Neural crest cell (in vitro differentiated cells): ENCODE data around the gene ANKRD55. TPM values are rescaled to one million over a fixed set of nuclear protein-coding genes. Genes with fewer than 3 reads are reported as not detected.

Experiments used
- DNase-seq: peaks from one replicate; pipeline ENCODE4 v3.0.0; 2021; ENCODE audit warnings: low read depth, mixed read lengths, low spot score
- H3K27ac Mint-ChIP-seq: one replicate; pipeline ENCODE4 v1.8.0; 2021; ENCODE audit warnings: mild to moderate bottlenecking, mixed read lengths; ENCODE audit not compliant: unreplicated experiment
- H3K27me3 Mint-ChIP-seq: 2 replicates; pipeline ENCODE4 v1.8.0; 2021; ENCODE audit warnings: low read depth, mild to moderate bottlenecking, mixed read lengths
- H3K36me3 Mint-ChIP-seq: 2 replicates; pipeline ENCODE4 v1.8.0; 2021; ENCODE audit warnings: low read depth, mild to moderate bottlenecking, mixed read lengths
- H3K4me1 Mint-ChIP-seq: 2 replicates; pipeline ENCODE4 v1.8.0; 2021; ENCODE audit warnings: mixed read lengths
- H3K4me3 Mint-ChIP-seq: one replicate; pipeline ENCODE4 v1.8.0; 2021; ENCODE audit warnings: mild to moderate bottlenecking, mixed read lengths
- H3K9me3 Mint-ChIP-seq: 2 replicates; pipeline ENCODE4 v1.8.0; 2021; ENCODE audit warnings: mixed read lengths
- total RNA-seq: library from RNA; stranded (reverse); gene quantifications from 2 replicates; pipeline ENCODE4 v1.2.1, GENCODE V29; 2021
- TF ChIP-seq, protein P1 (sequence below): fragments of 200-600 bp; sonication (generic); conservative IDR thresholded peaks from 2 replicates; pipeline ENCODE4 v1.5.0; 2021; ENCODE audit warnings: antibody characterized with exemption, mild to moderate bottlenecking

ANKRD55 gene
- total RNA-seq, 1 donor from 2014 or later: 0.16 TPM

DNA sequence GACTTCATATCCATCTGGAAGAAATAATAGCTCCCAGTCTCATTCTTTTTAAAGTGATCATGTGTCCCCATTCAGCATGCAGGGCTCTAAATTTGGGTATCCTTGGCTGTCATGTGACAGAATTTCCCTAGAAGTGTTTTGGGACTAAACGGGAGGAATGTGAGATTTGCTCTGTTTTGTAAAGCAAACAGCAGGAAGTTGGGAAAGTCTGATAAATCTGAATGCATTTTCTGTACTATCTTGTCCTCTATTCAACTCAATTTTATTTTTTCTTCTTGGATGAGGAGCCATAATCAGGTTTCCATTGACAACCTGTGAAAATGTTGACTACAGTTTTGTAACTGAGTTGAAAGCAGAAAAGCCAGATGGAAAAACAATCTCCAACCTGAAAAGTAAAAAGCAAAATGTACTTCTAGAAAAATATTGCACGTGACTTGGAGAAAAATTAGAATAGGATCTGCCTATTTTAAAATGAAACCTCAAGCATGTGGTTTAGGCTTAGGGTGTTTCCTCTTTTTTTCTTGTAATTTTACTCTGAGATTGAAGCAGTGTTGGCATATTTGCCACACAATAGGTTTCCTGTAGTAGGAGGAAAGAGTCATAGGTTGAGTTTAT, 162.2 kb downstream of the ANKRD55 start:
- Mint-ChIP-seq H3K9me3 (no peaks in the 10 kb centered on the region), H3K36me3 (no peaks in the 10 kb centered on the region), H3K4me3 (no peak overlapping the region), H3K27me3 (no peaks in the 10 kb centered on the region), H3K27ac (no peak overlapping the region), H3K4me1 (peaks cover 8% of the 10 kb centered on the region)
- TF ChIP-seq, protein P1, sequence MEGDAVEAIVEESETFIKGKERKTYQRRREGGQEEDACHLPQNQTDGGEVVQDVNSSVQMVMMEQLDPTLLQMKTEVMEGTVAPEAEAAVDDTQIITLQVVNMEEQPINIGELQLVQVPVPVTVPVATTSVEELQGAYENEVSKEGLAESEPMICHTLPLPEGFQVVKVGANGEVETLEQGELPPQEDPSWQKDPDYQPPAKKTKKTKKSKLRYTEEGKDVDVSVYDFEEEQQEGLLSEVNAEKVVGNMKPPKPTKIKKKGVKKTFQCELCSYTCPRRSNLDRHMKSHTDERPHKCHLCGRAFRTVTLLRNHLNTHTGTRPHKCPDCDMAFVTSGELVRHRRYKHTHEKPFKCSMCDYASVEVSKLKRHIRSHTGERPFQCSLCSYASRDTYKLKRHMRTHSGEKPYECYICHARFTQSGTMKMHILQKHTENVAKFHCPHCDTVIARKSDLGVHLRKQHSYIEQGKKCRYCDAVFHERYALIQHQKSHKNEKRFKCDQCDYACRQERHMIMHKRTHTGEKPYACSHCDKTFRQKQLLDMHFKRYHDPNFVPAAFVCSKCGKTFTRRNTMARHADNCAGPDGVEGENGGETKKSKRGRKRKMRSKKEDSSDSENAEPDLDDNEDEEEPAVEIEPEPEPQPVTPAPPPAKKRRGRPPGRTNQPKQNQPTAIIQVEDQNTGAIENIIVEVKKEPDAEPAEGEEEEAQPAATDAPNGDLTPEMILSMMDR: no peak
- no peak for DNase-seq

DNA sequence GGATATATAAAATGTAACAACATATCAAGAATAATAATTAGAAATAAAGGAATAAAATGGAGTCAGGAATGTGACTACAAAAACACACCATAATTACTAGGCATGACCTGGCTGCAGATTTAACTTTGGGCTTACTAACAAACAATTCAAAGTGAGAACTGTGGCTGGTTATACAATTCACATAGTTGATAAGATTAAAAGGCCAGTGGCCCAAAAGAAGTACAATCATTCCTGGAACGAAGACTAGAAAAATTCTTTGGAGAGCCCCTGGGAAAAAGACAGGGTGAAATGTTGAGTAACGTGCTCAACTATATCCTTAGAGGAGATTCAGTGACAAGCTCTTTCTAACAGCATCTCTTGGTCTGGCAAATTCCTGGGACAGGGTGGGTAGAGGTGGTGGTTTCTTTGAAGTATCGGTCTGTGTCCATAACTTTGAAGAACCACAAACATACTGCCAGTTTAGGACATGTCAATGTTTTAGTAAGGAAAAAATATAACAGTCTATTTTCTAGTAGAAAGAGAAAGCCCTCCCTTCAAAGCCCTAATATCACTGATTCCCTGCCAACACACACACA, 163.4 kb downstream of the ANKRD55 start:
- Mint-ChIP-seq H3K4me1 (peaks cover 8% of the 10 kb centered on the region), H3K4me3 (no peak overlapping the region), H3K9me3 (no peaks in the 10 kb centered on the region), H3K36me3 (no peaks in the 10 kb centered on the region), H3K27ac (no peak overlapping the region), H3K27me3 (no peaks in the 10 kb centered on the region)
- DNase-seq: no peak
- TF ChIP-seq, protein P1: no peak

DNA sequence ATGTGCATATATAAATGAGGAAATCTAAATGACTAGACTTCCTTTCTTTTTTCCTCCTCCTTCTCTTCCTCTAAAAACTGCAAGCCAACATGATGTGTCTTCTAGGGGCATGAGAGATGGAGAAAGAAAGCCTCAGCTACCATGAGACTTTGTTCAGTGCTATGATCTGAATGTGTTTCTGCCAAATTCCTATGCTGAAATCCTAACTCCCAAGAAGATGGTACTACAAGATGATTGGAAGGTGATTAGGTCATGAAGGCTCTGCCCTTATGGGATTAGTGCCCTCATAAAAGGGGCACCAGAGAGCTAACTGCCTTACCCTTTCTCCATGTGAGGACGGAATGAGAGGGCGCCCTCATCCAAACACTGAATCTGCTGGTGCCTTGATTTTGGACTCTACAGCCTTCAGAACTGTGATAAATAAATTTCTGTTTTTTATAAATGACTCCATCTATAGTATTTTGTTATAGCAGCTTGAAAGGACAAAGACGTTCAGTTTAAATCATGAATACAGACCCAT, 166.1 kb downstream of the ANKRD55 start:
- TF ChIP-seq, protein P1: no peak
- Mint-ChIP-seq H3K27ac (no peak overlapping the region), H3K4me3 (no peak overlapping the region), H3K36me3 (no peaks in the 10 kb centered on the region), H3K27me3 (no peaks in the 10 kb centered on the region), H3K9me3 (no peaks in the 10 kb centered on the region), H3K4me1 (peaks cover 8% of the 10 kb centered on the region)
- DNase-seq: no peak

DNA sequence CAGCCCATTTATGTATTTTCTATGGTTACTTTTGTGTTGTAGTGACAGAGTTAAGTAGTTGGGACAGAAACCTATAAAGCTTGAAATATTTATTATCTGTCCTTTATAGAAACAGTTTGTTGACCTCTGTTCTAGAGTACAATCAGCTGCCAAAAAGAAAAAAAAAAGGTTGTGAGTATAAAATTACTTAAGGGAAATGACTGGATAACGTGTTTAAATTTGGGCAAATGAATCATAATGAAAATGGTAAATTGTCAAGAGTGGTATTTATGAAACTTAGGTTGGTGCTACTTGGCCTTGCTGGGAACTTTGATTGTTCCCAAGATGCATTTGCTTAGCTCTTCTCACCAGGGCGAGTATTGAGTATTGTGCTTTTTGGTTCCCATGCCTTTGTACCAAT, 168.1 kb downstream of the ANKRD55 start:
- Mint-ChIP-seq H3K4me1 (no peaks in the 10 kb centered on the region), H3K4me3 (no peak overlapping the region), H3K27me3 (no peaks in the 10 kb centered on the region), H3K9me3 (no peaks in the 10 kb centered on the region), H3K36me3 (no peaks in the 10 kb centered on the region), H3K27ac (no peak overlapping the region)
- DNase-seq: no peak
- TF ChIP-seq, protein P1: no peak

DNA sequence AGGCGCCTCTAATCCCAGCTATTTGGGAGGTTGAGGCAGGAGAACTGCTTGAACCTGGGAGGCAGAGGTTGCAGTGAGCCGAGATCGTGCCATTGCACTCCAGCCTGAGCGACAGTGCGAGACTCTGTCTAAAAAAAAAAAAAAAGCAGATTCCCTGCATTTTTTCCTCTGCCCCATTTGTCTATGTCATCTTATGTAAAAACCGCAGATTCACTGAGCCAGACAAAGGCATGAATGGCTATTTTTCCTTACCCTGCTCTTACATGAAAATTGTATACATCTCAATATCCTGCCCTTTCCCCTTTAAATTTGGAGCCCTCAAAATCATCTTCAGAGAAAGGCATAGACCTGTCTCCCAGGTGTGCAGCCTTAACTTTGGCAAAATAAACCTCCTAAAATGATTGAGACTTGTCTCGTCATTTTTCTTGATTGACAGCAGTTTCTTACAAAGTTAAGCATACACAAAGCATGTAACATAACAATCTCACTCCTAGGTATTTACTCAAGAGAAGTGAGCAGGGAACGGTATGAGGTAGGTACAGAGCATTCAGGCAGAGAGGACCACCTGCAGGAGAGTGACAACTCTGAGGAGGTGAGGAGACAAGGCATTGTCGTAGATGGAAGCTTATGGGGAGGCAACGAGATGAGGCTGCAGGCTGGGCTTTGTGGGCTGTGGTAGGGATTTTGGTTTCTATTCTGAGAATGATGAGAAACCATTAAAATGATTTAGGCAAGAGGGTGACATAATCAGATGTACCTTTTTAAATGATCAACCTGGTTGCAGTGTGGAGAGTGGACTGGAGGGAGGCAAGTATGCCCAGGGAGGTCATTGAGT, 172.6 kb downstream of the ANKRD55 start:
- no peak for DNase-seq
- Mint-ChIP-seq H3K36me3 (no peaks in the 10 kb centered on the region), H3K27me3 (no peaks in the 10 kb centered on the region), H3K27ac (peak overlapping the region; percentile 19), H3K4me3 (no peak overlapping the region), H3K9me3 (peaks cover 2% of the 10 kb centered on the region), H3K4me1 (peaks cover 11% of the 10 kb centered on the region)
- TF ChIP-seq, protein P1: no peak
